NT2/D1 (cell line): ENCODE data around the gene COX4I1.

Source experiments
- SUZ12 ChIP-seq: IDR thresholded peaks from 2 replicates; pipeline ENCODE4 v1.6.1; 2011; ENCODE audit not compliant: insufficient read length, insufficient read depth; ENCODE audit errors: extremely low read depth
- YY1 ChIP-seq: IDR thresholded peaks from 2 replicates; pipeline ENCODE4 v1.6.1; 2011; ENCODE audit not compliant: insufficient read length, insufficient read depth
- ZNF274 ChIP-seq: IDR thresholded peaks from 2 replicates; pipeline ENCODE4 v1.6.1; 2011; ENCODE audit warnings: mild to moderate bottlenecking, low read depth, low read length

GRCh38 chr16:85809645-85810044, 10.2 kb downstream of the COX4I1 start:
- TF ChIP-seq ZNF274 (no peak), YY1 (no peak), SUZ12 (no peak)
